Measurements from ENCODE around the gene SLC47A1.
A peak's percentile ranks its signal among the peaks of the same experiment; 100 is the strongest.
"Not testable (repeated sequence)": the region's sequence is repeated elsewhere in the genome, so short reads cannot be mapped to it uniquely, and the experiment has no call there.

Gene SLC47A1

GRCh38 chr17:19533718-19534561, at the start of gene SLC47A1:
Gene SLC47A1 (plus strand): TSS chr17:19533854. CDS start chr17:19533940, 86 bp downstream.
- DNase-seq (ENCODE audit: low read depth in 2 of 2) = no peak

GRCh38 chr17:19485800-19486340, 47.8 kb upstream of the SLC47A1 start:
- no peak for DNase-seq (ENCODE audit: low read depth in 2 of 2)

- no peak for DNase-seq (ENCODE audit: low read depth in 2 of 2)
Observed at GRCh38 chr17:19486351-19487023, 47.2 kb upstream of the SLC47A1 start.

GRCh38 chr17:19487024-19487600, 46.5 kb upstream of the SLC47A1 start:
- DNase-seq (ENCODE audit: low read depth in 2 of 2) = no peak

- no peak for DNase-seq (ENCODE audit: low read depth in 2 of 2)
Observed at GRCh38 chr17:19492141-19492540, 41.5 kb upstream of the SLC47A1 start.

- DNase-seq (ENCODE audit: low read depth in 2 of 2) = no peak
Observed at GRCh38 chr17:19494961-19495806, 38.5 kb upstream of the SLC47A1 start.

GRCh38 chr17:19495828-19496528, 37.7 kb upstream of the SLC47A1 start:
- no peak for DNase-seq (ENCODE audit: low read depth in 2 of 2)

- DNase-seq (ENCODE audit: low read depth in 2 of 2) = no peak
Observed at GRCh38 chr17:19497624-19498023, 36.0 kb upstream of the SLC47A1 start.

- no peak for DNase-seq (ENCODE audit: low read depth in 2 of 2)
Observed at GRCh38 chr17:19501219-19501618, 32.4 kb upstream of the SLC47A1 start.

GRCh38 chr17:19502517-19502916, 31.1 kb upstream of the SLC47A1 start:
- peak; percentile 17 to 42 for DNase-seq (ENCODE audit: low read depth in 2 of 2)

GRCh38 chr17:19505561-19505960, 28.1 kb upstream of the SLC47A1 start:
- DNase-seq (ENCODE audit: low read depth in 2 of 2) = not testable (repeated sequence)

- DNase-seq (ENCODE audit: low read depth in 2 of 2) = peak; percentile 55 to 59
Observed at GRCh38 chr17:19507775-19508576, 25.7 kb upstream of the SLC47A1 start.

- no peak for DNase-seq (ENCODE audit: low read depth in 2 of 2)
Observed at GRCh38 chr17:19508577-19508867, 25.1 kb upstream of the SLC47A1 start.

GRCh38 chr17:19509281-19509852, 24.3 kb upstream of the SLC47A1 start:
- DNase-seq (ENCODE audit: low read depth in 2 of 2) = not testable (repeated sequence)

- no peak for DNase-seq (ENCODE audit: low read depth in 2 of 2)
Observed at GRCh38 chr17:19510903-19511302, 22.8 kb upstream of the SLC47A1 start.

- no peak for DNase-seq (ENCODE audit: low read depth in 2 of 2)
Observed at GRCh38 chr17:19513897-19514488, 19.7 kb upstream of the SLC47A1 start.

GRCh38 chr17:19517699-19518098, 16.0 kb upstream of the SLC47A1 start:
- no peak for DNase-seq (ENCODE audit: low read depth in 2 of 2)

- DNase-seq (ENCODE audit: low read depth in 2 of 2) = not testable (repeated sequence)
Observed at GRCh38 chr17:19519388-19520291, 14.0 kb upstream of the SLC47A1 start.

Measured in stimulated activated CD8-positive, alpha-beta memory T cell treated with anti-CD3 and anti-CD28 coated beads, Interleukin-15, amount 100 ng/mL, for 48 hours (primary cell).